Occipital lobe (tissue), 2 donors: ENCODE results near the gene KCNK3. TPM values are rescaled to one million over a fixed set of nuclear protein-coding genes. Genes with fewer than 3 reads are reported as not detected.
"Not testable (repeated sequence)": the region's sequence is repeated elsewhere in the genome, so short reads cannot be mapped to it uniquely, and the experiment has no call there.

Source experiments
- DNase-seq: peaks from one replicate; lab custom pipeline; 2025; lab: John Stamatoyannopoulos, UW
- total RNA-seq: library from RNA; depleted of rRNA; stranded (reverse); fragments of >200 nt; gene quantifications from one replicate; pipeline ENCODE4 v1.2.3, GENCODE V29; 2014

Gene KCNK3
- 3.6 TPM for total RNA-seq

DNA sequence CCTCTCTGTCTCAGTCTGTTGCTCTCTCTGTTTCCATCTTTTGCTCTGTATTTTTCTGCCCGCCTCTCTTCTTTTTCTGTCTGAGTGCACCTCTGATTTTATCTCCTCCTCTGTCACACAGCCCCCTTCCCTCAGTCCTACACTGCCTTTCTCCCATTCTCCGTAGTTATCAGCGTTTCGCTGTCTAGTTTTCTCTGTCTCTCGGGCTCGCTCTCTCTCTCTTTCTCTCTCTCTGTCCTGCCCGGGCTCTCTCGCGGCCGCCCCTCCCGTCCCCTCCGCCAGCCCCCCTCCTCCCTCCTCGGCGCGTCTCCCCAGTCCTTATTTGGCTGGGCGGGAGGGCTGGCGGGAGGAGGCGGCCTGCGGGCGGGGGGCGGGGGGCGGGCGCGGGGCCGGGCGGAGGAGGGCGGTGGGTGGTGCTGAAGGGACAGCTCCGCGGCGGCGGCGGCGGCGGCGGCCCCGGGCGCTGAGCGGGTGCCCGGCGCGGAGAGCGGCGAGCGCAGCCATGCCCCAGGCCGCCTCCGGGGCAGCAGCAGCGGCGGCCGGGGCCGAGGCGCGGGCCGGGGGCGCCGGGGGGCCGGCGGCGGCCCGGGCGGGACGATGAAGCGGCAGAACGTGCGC lies at the start of gene KCNK3:
Gene KCNK3 (plus strand): TSS at position 444 of the 618 bp plus-strand sequence. CDS start 154 bp downstream, at position 598.
- no peak for DNase-seq

DNA sequence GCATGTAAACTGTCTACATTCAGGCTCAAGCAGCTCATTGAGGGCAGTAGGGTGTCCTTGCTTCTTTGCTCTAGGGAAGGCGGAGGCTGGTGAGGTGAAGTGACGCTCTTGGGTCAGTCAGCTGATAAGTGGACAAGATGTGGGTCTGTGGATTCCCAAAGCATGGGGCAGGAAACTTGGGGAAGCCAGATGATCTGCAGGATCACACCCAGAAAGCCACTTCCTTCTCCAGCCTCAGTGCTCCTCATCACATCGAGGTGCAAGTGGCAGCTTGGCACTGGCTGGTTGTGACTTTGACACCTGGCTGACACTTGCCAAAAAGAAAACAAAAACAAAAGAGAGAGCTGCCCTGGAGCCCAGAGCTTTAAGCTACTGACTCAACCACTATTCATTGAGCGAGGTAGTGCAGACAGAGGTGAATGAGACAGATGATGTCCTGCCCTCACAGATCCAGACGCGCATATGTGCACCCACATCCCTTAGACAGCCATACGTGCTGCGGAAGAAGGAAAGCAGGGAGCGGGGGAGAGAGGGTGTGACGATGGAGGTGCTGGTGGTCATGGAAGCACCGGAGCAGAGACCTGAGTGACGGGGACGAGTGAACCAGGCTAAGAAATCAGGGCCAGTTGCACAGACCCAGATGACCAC lies 48.2 kb upstream of the KCNK3 start:
- no peak for DNase-seq

DNA sequence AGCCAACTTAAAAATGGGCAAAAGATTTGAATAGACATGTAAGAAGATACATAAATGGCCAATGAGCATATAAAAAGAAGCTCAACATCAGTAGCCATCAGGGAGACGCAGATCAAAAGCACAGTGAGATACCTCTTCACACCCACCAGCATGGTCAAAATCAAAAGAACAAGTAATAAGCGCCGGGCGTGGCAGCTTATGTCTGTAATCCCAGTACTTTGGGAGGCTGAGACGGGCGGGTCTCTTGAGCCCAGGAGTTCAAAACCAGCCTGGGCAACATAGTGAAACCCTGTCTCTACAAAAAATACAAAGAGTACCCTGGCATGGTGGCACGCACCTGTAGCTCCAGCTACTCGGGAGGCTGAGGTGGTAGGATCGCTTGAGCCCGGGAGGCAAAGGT lies 46.8 kb upstream of the KCNK3 start:
- DNase-seq = no peak

DNA sequence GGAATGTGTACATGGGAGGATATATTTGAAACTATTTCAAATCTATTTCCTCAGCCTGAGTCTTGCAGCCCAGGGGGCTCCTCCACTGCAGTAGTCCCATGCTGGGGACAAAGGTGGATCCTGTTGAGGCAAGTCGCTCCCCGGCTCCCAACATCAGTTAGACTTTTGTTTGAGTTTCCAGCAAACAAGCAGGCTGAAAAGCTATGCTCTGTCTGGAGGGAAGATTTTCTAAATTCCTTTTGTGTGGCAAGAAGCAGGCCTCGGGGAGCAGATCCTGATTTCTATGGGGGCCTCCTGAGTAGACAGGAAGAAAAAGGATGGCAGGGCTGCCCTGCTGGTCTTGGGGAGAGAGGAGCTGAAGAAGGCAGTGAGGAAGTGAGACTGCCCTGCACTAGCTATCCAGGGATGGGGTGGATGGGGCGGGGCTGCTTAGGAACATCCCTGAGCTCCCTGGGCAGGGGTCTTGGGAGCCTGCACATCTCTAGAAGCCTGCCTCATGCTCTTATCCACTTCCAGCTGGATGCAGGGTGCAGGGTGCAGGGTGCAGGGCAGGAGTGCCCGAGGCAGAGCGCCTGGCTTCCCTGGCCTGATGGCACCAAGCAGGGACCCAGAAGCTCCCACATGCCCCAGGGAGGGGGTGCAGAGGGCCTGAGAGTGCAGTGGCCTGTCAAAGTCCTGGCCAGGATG lies 45.4 kb upstream of the KCNK3 start:
- no peak for DNase-seq

DNA sequence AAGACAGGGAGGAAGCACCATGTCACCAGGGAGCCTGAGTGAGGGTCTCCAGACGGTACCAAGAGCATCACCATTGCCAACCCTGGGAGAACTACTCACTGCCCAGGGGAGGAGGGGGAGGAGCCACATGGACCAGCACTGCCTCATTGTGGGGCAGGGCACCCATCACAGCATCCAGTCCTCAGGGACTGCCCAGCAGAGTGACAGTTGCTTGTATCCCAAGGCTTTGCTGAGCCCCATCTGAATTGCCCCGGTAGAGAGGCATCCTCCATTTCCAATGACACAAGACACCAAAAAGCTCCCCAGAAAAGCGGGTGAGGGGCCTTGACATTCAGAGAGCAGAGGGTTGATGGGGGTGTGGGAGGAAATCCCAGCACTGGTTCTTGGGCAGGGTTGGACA lies 44.5 kb upstream of the KCNK3 start:
- no peak for DNase-seq

DNA sequence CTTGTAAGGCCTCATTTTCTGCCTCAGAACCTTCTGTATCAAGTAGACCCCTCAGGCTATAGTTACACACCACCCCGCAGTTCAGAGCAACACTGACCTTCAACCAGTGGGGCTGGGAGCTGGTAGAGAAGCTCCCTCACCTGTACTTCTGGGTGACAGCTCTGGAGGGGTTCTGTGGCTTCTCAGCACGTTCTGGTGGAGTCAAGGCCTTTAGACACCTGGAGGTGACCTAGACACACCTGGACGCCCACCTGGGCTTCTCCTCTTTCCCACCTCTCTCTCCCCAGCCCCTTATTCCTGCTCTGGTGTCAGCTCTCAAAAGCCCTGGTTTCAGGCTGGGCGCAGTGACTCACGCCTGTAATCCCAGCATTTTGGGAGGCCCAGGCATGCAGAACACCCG lies 44.0 kb upstream of the KCNK3 start:
- DNase-seq = no peak

DNA sequence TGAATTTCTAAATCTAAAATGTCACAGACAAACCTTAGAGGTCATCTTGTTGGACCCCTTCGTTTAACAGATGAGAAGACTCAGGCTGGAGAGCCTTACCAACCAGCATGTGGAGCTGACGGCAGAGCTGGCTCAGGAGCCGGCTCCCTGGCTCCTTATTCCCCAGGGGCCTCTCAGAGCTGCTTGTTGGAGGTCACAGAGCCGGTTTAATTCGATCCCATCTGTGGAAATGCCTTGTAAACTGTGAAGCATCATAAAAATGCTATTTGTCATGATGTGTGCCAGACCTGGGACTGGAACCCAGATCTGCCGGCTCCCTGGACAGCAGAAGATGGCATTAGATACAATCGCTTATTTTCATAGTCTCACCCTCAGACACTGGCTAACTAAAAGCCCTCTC lies 43.2 kb upstream of the KCNK3 start:
- no peak for DNase-seq

DNA sequence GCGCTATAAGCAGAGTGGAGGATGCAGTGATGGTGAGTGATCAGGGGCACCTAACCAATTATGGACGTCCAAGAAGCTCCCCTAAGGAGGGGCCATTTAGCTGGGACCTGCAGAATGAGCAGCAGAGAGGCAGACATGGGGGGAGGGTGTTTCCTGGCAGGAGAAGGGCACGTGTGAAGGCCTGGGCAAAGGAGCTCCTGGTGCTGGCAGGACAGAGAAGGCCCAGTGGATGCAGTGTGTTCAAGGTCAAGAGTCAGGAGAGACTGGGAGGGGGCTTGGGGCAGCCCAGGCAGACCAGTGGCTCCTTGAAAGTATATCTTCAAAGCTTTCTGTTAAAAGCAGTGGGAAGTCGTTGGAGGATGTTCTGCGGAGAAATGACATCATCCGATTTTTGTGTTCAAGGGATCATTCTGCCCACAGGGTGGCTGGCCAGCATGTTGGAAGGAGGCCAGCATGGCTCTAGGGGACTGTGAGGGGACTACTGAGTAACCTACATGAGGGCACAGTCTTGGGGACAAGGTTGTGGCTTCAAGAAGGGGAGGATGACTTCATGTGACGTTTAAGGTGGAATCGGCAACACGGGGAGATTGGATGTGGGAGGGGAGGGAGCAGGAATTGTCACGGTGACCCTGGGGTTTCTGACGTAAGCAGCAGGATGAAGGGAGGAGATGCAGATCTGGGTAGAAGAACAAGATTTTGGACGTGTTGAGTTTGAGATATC lies 42.4 kb upstream of the KCNK3 start:
- DNase-seq = no peak

DNA sequence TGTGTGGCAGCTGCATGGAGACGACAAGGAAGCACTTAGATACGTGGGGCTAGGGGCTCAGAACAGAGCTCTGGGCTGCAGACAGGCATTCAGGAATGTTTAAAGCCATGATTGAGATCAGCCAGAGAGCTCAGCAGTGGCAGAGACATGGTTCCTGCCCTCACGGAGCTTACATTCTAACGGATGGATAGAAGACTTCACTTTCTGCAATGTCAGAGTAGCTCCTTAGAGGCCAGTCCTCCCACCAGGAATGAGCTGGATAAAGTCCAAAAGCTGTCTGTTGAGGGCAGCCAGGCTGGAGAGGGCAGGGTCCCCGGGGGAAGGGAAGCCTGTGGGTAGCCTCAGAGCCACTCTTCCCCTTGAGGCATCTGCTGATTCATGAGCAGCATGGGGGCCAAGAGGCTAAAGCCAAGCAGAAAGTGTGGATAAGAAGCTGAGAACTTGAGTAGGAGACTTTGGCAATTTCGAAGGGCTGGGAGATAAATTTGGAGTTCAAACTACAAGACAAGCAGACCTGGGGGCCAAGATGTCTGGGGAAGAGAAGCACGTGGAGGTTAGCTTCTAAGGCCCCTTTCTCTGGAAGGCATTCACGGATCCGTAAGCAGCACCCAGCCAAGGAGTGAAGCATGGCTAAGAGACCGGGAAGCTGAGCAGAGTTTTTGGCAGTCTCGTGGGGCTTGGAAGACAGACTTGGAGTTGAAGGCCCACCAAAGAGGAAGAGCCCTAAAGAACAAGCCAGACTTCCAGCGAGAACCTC lies 41.6 kb upstream of the KCNK3 start:
- DNase-seq = no peak

DNA sequence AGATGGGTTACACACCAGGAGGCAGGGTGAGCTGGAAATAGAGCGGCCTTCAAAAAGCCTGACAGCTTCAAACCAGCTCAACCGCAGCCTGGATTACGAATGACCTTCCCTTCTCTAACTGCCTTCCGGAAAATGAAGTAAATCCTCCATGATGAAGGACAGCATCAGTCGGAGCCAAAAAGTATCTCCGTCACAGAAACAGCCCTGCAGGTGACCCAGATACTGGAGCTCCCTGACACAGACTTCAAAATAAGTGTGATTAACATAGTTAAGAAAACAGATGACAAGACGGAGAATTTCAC lies 41.1 kb upstream of the KCNK3 start:
- DNase-seq = no peak

DNA sequence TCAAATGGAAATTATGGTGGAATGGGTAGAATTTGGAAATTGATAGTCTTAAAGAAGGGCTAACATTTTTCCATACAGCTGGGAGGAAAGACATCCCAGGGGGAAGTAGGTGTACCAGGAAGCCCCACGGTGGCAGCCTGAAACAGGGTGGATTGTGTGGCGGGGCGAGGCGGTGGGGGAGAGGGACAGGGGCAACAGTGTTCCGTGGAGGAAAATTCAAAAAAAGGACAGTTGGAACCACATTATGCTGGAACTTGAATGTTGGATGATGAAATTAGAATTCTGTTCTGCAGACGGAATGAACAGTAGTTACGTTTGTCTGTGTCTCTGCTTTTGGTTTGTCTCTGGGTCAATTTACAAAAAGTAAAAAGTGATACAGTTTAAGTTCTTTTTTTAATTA lies 40.7 kb upstream of the KCNK3 start:
- DNase-seq = no peak

DNA sequence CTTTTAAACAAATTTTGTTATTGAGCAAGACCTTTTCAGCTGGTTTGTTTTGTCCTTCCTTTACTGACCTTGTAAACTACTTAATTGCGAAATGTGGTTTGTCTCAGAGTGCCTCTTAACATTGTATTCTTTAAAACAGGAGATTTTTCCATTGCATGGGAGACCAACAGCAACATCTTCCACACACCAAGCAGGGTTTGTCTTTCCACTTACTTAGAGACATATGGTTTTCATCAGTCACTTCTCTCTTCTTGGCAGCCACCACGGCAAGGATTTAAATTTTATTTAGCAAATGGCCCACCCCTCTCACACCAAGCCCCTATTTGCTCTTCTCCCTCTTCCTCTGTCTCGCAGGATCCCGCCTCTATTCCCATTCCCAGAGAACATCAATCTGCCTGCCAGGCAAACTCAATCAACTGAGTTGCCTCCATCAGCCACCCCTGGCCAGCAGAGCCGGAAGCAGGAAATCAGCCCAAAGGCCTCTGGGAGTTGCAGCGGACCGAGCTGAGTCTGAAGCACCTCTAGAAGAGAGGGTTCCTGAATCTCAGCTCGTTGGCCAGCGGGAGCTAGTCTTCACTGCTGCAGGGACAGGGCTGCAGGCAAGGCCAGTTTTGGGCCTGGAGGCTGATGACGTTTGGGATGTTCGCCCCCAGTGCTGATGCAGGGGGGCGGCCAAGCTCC lies 40.0 kb upstream of the KCNK3 start:
- no peak for DNase-seq

DNA sequence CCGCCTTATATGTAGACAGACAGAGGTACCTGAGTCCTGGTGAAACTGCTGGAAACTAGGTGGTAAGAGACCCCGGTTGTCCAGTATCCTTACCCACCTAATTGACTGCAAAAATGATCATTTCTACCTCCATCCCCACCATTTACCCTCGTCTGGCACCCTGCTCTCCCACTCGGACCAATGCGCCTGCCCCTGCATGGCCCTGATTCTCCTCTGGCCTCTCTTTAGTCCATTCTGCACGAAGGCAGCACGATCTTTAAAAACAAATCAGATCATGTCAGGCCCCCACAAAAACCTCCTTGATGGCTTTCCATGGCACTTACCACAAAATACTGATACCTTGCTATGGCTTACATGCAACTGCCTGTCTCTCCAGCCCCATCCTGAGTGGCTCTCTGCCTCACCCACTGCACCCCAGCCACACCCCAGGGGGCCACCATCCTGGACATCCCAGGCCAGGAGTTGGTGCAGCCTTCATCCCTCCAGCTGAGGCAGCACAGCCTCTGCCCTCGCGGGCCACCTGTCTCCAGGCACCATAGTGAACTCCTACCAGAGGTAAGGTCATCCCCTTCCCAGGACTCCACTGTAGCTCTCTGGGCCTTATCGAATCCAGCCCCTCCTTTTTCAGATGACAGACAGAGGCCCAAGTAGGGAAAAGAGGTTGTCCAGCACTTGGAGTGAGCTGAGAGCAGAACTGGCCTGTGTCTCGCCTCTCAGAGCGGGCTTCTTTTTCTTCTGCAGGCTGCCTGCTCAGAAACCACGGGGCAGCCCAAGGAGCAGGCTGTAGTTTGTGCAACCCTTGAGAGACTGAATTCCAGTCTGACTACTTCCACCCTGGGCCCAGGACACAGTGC lies 39.1 kb upstream of the KCNK3 start:
- DNase-seq = no peak

DNA sequence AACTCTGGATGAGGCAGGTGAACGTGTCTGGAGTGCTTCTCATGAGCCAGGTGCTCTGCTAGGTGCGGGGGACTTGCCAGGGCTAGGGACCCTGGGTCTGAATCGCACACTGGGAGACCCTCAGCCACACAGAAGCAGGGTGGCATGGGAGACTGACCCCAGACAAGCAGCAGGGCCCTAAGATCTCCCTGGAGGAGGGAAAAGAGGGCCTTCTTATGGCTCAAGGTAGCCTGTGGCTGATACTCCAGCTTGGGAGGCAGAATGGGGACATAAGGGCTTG lies 38.5 kb upstream of the KCNK3 start:
- no peak for DNase-seq

DNA sequence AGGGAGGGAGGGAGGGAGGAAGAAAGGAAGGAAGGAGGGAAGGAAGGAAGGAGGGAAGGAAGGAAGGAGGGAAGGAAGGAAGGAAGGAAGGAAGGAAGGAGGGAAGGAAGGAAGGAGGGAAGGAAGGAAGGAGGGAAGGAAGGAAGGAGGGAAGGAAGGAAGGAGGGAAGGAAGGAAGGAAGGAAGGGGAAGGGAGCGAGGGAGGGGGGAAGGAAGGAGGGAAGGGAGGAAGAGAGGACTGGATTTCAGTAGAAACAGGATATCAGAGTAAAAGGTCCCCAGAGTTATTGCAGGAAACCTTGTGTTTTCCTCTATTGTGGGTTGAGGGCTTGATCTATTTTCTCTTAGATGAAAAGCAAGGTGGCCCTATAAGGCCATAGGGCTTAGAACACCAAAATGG lies 37.4 kb upstream of the KCNK3 start:
- DNase-seq = not testable (repeated sequence)

DNA sequence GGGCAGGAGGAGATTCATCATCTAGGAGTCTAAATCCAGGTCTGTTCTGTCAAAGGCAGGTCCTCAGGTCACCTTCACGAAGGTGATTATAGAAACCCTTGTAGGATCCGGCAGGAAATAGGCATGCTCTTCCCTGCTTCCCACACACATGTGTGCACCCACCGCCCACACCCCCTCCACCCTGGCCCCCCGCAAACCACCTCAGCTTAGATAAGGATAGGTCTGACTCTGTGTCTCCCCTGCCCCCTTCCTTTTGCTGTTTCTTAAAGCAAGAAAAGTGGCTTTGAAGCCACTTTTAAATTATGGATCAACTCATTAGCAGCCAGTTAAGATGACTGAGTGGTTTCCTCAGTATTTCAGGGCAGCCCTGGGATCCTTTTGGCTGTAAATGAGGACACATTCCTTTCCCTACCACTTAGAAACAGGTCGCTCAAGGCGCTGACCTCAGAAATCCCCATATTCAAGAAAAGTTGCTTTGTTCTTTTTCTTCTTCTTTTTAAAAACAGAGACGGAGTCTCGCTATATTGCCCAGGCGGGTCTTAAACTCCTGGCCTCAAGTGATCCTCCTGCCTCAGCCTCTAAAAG lies 36.8 kb upstream of the KCNK3 start:
- DNase-seq = no peak

DNA sequence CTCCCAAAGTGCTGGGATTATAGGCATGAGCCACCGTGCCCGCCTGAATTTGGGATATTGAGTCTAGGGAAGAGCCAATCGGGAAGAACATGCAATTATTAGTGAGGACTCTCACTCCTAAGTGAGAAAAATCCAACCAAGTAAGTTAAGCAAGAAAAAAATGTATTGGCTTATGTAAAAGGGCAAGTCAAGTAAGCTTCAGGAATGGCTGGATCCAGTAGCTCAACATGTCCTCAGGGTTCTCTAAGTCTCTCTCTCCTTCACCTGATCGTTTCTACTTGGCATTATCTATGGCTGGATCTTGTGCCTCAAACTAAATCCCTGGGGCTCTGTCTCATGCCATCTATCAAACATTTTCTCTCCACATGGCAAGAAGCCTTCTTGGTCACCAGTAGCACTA lies 35.3 kb upstream of the KCNK3 start:
- no peak for DNase-seq

DNA sequence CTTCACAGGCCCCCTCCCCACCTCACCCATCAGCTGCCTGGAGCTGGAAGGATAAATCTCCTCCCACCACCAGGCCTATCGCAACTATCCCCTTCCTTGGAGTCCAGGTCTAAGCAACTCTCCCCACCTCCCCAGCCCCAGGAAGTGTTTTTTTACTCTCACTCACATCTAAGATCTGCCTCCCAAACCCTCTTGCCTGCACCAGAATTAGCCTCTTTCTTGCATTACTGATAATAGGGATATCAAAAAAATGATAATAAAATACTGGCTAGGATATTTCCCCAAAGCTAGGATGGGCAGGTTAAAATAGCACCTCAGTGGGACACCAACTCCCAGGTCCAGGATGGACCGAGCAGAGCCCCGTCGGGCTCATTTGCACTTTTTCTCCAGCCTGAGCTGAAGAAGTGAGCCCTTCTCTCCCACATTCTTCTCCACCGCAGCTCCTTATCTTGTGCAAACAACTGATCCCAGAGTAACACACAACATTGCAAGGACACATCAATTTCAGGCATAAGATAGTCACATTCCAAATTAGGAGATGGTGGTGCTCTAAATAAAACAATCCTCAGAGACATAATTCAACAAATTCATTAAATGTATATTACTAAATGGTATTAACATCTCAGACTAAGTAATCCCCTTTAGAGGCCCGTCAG lies 33.7 kb upstream of the KCNK3 start:
- no peak for DNase-seq

DNA sequence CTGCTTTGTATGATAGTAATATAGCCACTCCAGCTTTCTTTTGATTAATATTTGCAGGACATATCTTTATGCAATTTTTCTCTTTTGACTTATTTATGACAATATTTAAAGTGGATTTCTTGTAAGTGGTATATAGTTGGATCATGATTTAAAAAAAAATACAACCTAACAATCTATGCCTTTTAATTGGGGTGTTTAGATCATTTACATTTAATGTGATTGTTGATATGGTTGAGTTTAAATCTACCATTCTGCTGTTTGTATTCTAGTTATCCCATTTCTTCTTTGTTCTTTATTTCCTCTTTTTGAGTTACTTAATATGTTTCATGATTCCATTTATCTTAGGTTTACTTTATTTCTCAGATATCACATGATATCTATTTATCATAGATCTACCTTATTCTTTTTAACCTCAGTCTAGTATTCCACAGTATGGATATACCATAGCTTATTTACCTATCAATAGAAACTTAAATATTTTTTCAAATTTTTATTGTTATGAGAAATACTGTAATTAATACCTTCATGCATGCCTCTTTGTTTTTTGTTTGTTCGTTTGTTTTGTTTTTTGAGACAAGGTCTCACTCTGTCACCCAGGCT lies 32.1 kb upstream of the KCNK3 start:
- DNase-seq = no peak
